H1 (cell line): ENCODE results near the gene FBXO28.

Source experiments
- CREB1 ChIP-seq: IDR thresholded peaks from 2 replicates; pipeline ENCODE4 v1.6.1; 2012; ENCODE audit warnings: inconsistent platforms
- CTCF ChIP-seq, 3 experiments: IDR thresholded peaks; 1 replicate in 2 of 3; 2 replicates in 1 of 3; pipeline versions ENCODE4 v1.5.1 to v1.6.1; 2011; ENCODE audit warnings: low read length in 3 of 3, mild to moderate bottlenecking in 3 of 3, inconsistent platforms in 2 of 3, low read depth in 1 of 3, moderate library complexity in 1 of 3; ENCODE audit not compliant: insufficient read depth in 1 of 3; ENCODE audit errors: control extremely low read depth in 1 of 3
- MAX ChIP-seq: IDR thresholded peaks from 2 replicates; pipeline ENCODE4 v1.6.1; 2012; ENCODE audit warnings: inconsistent platforms
- POLR2A ChIP-seq, 2 experiments: IDR thresholded peaks; 1 replicate in 1 of 2; 2 replicates in 1 of 2; pipeline ENCODE4 v1.6.1; 2011; ENCODE audit warnings: low read depth in 2 of 2, low read length in 2 of 2, mild to moderate bottlenecking in 2 of 2; ENCODE audit errors: control extremely low read depth in 1 of 2
- RNF2 ChIP-seq: fragments of 200-900, 300-1000 bp; sonication (generic); IDR thresholded peaks from 2 replicates; pipeline ENCODE4 v1.7.1; 2016; ENCODE audit warnings: borderline replicate concordance, low read depth, mild to moderate bottlenecking, antibody characterized with exemption, low read length; ENCODE audit not compliant: poor library complexity, severe bottlenecking; ENCODE audit errors: missing control alignments

- TF ChIP-seq CTCF (IDR thresholded peaks at IDR 0.05; ENCODE audit: control extremely low read depth in 1 of 3, insufficient read depth in 1 of 3, low read depth in 1 of 3, low read length in 3 of 3) (no peak), MAX (no peak), CREB1 (no peak), RNF2 (no peak), POLR2A (IDR thresholded peaks at IDR 0.05; ENCODE audit: control extremely low read depth in 1 of 2, low read depth in 2 of 2, low read length in 2 of 2) (no peak)
Measured at GRCh38 chr1:224163311-224163710, 49.4 kb downstream of the FBXO28 start.
